Esophagus muscularis mucosa (tissue), 4 donors: Measurements from ENCODE around the gene GAGE12F.
"Not testable (repeated sequence)": the region's sequence is repeated elsewhere in the genome, so short reads cannot be mapped to it uniquely, and the experiment has no call there.

Experiments
- CTCF ChIP-seq, 3 experiments: fragments of 200-600 bp in 2 of 3; fragments of 450-650 bp in 1 of 3; sonication (generic) in 2 of 3; IDR thresholded peaks; one replicate each; pipeline ENCODE4 v1.5.1; 2017 to 2019; ENCODE audit warnings: antibody characterized with exemption in 3 of 3, mild to moderate bottlenecking in 2 of 3, moderate library complexity in 1 of 3
- EP300 ChIP-seq: sonication (generic); formaldehyde crosslinking; IDR thresholded peaks from one replicate; pipeline ENCODE4 v1.6.1; 2017; ENCODE audit warnings: antibody characterized with exemption
- POLR2A ChIP-seq: fragments of 450-650 bp; IDR thresholded peaks from one replicate; pipeline ENCODE4 v1.6.1; 2017; ENCODE audit warnings: antibody characterized with exemption, moderate library complexity, mild to moderate bottlenecking, low read depth
- POLR2AphosphoS5 ChIP-seq, 2 donors: sonication (generic); formaldehyde crosslinking; IDR thresholded peaks; one replicate each; pipeline ENCODE4 v1.6.1; 2017; ENCODE audit warnings: antibody characterized with exemption in 2 of 2

GRCh38 chrX:49590488-49590887, 29.8 kb downstream of the GAGE12F start:
- not testable (repeated sequence) for TF ChIP-seq POLR2AphosphoS5 (IDR thresholded peaks at IDR 0.05); POLR2A; CTCF (IDR thresholded peaks at IDR 0.05); EP300
